NCI-H2171 treated with DMSO at 0.1 percent for 48 hours (cell line): ENCODE results near the gene RAB35.

Experiments used
- DNase-seq: peaks from one replicate; lab custom pipeline; 2025; lab: John Stamatoyannopoulos, UW

RAB35 gene

GRCh38 chr12:120116441-120116791 is at the start of gene RAB35:
Gene RAB35 (minus strand): TSS chr12:120116753. CDS start chr12:120116650, 103 bp downstream.
- no peak for DNase-seq

- no peak for DNase-seq
Measured at GRCh38 chr12:120164293-120164692, 47.7 kb upstream of the RAB35 start.

- no peak for DNase-seq
Measured at GRCh38 chr12:120162763-120163162, 46.2 kb upstream of the RAB35 start.

GRCh38 chr12:120161852-120162251 is 45.3 kb upstream of the RAB35 start:
- DNase-seq: no peak

GRCh38 chr12:120159509-120160237 is 43.1 kb upstream of the RAB35 start:
- no peak for DNase-seq

GRCh38 chr12:120158351-120158750 is 41.8 kb upstream of the RAB35 start:
- DNase-seq: no peak

GRCh38 chr12:120157678-120158077 is 41.1 kb upstream of the RAB35 start:
- DNase-seq: no peak

GRCh38 chr12:120156315-120157259 is 40.0 kb upstream of the RAB35 start:
- DNase-seq: no peak

GRCh38 chr12:120155072-120155471 is 38.5 kb upstream of the RAB35 start:
- DNase-seq: no peak

GRCh38 chr12:120150919-120151525 is 34.5 kb upstream of the RAB35 start:
- no peak for DNase-seq

- DNase-seq: no peak
Measured at GRCh38 chr12:120148011-120148410, 31.5 kb upstream of the RAB35 start.

- DNase-seq: no peak
Measured at GRCh38 chr12:120145164-120145563, 28.6 kb upstream of the RAB35 start.

GRCh38 chr12:120144215-120144614 is 27.7 kb upstream of the RAB35 start:
- no peak for DNase-seq

- DNase-seq: no peak
Measured at GRCh38 chr12:120142231-120142877, 25.8 kb upstream of the RAB35 start.

GRCh38 chr12:120141336-120141735 is 24.8 kb upstream of the RAB35 start:
- DNase-seq: no peak

- DNase-seq: no peak
Measured at GRCh38 chr12:120140603-120141002, 24.1 kb upstream of the RAB35 start.

GRCh38 chr12:120139958-120140357 is 23.4 kb upstream of the RAB35 start:
- DNase-seq: no peak

- no peak for DNase-seq
Measured at GRCh38 chr12:120138366-120138765, 21.8 kb upstream of the RAB35 start.

- no peak for DNase-seq
Measured at GRCh38 chr12:120137833-120138232, 21.3 kb upstream of the RAB35 start.

GRCh38 chr12:120136093-120136770 is 19.7 kb upstream of the RAB35 start:
- DNase-seq: no peak

- no peak for DNase-seq
Measured at GRCh38 chr12:120134307-120134980, 17.9 kb upstream of the RAB35 start.
